Endodermal cell (in vitro differentiated cells): ENCODE results near the gene FARSB. TPM values are rescaled to one million over a fixed set of nuclear protein-coding genes. Genes with fewer than 3 reads are reported as not detected.

Experiments used
- DNase-seq: peaks from one replicate; pipeline ENCODE4 v3.0.0-alpha.2; 2017
- H3K27ac ChIP-seq: 2 replicates; pipeline ENCODE4 v1.5.1; 2013; ENCODE audit warnings: mild to moderate bottlenecking, low read depth, low read length, moderate library complexity
- H3K27me3 ChIP-seq: 2 replicates; pipeline ENCODE4 v1.6.1; 2013; ENCODE audit warnings: mild to moderate bottlenecking, low read length, moderate library complexity; ENCODE audit not compliant: insufficient read depth, control insufficient read depth, poor library complexity, severe bottlenecking
- H3K36me3 ChIP-seq: 2 replicates; pipeline ENCODE4 v1.7.0; 2013; ENCODE audit warnings: mild to moderate bottlenecking, low read length, moderate library complexity; ENCODE audit not compliant: control insufficient read depth, insufficient read depth
- H3K4me1 ChIP-seq: one replicate; pipeline ENCODE4 v1.7.0; 2013; ENCODE audit warnings: low read length; ENCODE audit not compliant: control insufficient read depth, insufficient read depth
- H3K4me3 ChIP-seq: 2 replicates; pipeline ENCODE4 v1.5.1; 2013; ENCODE audit warnings: mild to moderate bottlenecking, low read length, moderate library complexity
- H3K9ac ChIP-seq: 2 replicates; pipeline ENCODE4 v1.6.1; 2013; ENCODE audit warnings: mild to moderate bottlenecking, low read length, moderate library complexity; ENCODE audit not compliant: poor library complexity, severe bottlenecking; ENCODE audit errors: extremely low read depth
- H3K9me3 ChIP-seq: 2 replicates; pipeline ENCODE4 v1.6.1; 2013; ENCODE audit warnings: mild to moderate bottlenecking, low read length, moderate library complexity; ENCODE audit not compliant: control insufficient read depth
- H3K27ac Mint-ChIP-seq: 2 replicates; pipeline ENCODE4 v1.8.0; 2020; ENCODE audit warnings: mixed read lengths
- H3K27me3 Mint-ChIP-seq: 2 replicates; pipeline ENCODE4 v1.8.0; 2021; ENCODE audit warnings: mild to moderate bottlenecking, mixed read lengths; ENCODE audit not compliant: insufficient read depth
- H3K36me3 Mint-ChIP-seq: 2 replicates; pipeline ENCODE4 v1.8.0; 2020; ENCODE audit warnings: low read depth, mixed read lengths
- H3K4me1 Mint-ChIP-seq: 2 replicates; pipeline ENCODE4 v1.8.0; 2020; ENCODE audit warnings: mixed read lengths
- H3K4me3 Mint-ChIP-seq: 2 replicates; pipeline ENCODE4 v1.8.0; 2020; ENCODE audit warnings: mild to moderate bottlenecking, moderate library complexity, mixed read lengths
- H3K9me3 Mint-ChIP-seq: 2 replicates; pipeline ENCODE4 v1.8.0; 2020; ENCODE audit warnings: mild to moderate bottlenecking, mixed read lengths
- WGBS, 2 experiments: methylation state at CpG; one replicate each; pipeline versions ENCODE4 v1.1.5 to v1.1.7; 2013; ENCODE audit warnings: missing lambda C conversion rate in 2 of 2, mixed read lengths in 1 of 2; ENCODE audit not compliant: insufficient coverage in 1 of 2, insufficient read length in 1 of 2; 5-methylcytosine and 5-hydroxymethylcytosine counted together
- total RNA-seq, 2 donors: library from RNA; stranded (reverse); fragmentation: NEBNext Ultra II Directional in 1 of 2; extraction: Animal tissue kit (Norgen Biotek cat#: 25700) in 1 of 2; gene quantifications; 2 replicates in 1 of 2; 3 replicates in 1 of 2; pipeline ENCODE4 v1.2.1, GENCODE V29; 2021
- TF ChIP-seq, protein P1 (sequence below): fragments of 200-600 bp; sonication (generic); conservative IDR thresholded peaks from 2 replicates; pipeline ENCODE4 v1.5.0; 2021; ENCODE audit warnings: antibody characterized with exemption, mild to moderate bottlenecking

The FARSB gene
- total RNA-seq, 2 donors from 2014 or later: 15.9 to 18.3 TPM

DNA sequence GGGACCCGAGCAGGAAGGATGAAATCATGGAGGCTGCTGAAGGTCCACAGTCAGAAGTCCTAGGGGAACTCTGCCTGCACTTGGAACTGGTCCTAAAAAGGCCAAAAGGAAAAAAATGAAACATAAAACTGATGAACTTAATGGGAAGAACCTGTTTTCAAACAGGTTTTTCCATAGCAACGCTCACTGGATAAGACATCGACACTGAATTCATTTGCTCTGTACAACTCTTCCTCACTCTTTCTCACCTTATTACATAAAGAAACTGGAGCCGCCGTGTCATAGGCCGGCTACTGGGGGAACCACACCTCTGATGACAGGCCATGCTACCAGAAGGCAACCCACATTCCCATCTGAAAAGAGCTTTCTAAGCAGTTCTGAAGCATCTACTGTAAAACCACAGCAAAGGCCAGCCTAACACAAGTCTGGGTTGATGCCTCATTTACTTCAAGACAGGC, 83.6 kb downstream of the FARSB start:
- Histone ChIP-seq H3K9me3 (no peaks in the 10 kb centered on the region), H3K27ac (no peak overlapping the region), H3K4me1 (no peaks in the 10 kb centered on the region)

DNA sequence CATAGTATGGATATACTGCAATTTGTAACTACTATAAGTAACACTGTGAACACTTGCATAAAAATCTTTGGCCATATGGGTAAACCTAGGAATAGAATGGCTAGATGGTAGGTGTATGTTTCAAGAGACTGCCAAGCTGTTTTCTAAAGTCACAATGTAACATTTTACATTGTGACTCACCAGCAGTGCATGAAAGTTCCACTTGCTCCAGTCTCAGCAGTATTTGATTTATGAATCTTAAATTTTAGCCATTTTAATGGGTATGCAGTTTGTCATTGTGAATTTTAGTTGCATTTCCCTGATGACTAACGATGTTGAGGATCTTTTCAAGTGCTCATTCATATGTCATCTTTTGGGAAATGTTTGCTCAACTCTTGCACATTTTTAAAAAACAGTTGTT, 86.1 kb downstream of the FARSB start:
- H3K36me3 ChIP-seq: peaks cover 3% of the 10 kb centered on the region
- WGBS, 2 experiments: 93% methylated on average over 1 of the region's 1 CpG; no CpG with 5 or more reads in 1 of the 2 experiments
- no peaks in the 10 kb centered on the region for H3K4me1 ChIP-seq
- H3K36me3 Mint-ChIP-seq: peaks cover 9% of the 10 kb centered on the region
- no peaks in the 10 kb centered on the region for H3K27me3 ChIP-seq
- no peaks in the 10 kb centered on the region for H3K27me3 Mint-ChIP-seq
- no peak overlapping the region for H3K4me3 ChIP-seq
- no peaks in the 10 kb centered on the region for H3K9me3 Mint-ChIP-seq
- DNase-seq: no peak
- no peak overlapping the region for H3K27ac ChIP-seq
- no peaks in the 10 kb centered on the region for H3K4me1 Mint-ChIP-seq
- H3K9me3 ChIP-seq: no peaks in the 10 kb centered on the region
- H3K4me3 Mint-ChIP-seq: no peak overlapping the region
- TF ChIP-seq, protein P1, sequence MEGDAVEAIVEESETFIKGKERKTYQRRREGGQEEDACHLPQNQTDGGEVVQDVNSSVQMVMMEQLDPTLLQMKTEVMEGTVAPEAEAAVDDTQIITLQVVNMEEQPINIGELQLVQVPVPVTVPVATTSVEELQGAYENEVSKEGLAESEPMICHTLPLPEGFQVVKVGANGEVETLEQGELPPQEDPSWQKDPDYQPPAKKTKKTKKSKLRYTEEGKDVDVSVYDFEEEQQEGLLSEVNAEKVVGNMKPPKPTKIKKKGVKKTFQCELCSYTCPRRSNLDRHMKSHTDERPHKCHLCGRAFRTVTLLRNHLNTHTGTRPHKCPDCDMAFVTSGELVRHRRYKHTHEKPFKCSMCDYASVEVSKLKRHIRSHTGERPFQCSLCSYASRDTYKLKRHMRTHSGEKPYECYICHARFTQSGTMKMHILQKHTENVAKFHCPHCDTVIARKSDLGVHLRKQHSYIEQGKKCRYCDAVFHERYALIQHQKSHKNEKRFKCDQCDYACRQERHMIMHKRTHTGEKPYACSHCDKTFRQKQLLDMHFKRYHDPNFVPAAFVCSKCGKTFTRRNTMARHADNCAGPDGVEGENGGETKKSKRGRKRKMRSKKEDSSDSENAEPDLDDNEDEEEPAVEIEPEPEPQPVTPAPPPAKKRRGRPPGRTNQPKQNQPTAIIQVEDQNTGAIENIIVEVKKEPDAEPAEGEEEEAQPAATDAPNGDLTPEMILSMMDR: no peak
- H3K9ac ChIP-seq: no peak overlapping the region
- H3K27ac Mint-ChIP-seq: no peak overlapping the region

More for the DNA sequence above, 83.6 kb downstream of the FARSB start:
- H3K4me3 ChIP-seq: no peak overlapping the region
- Mint-ChIP-seq H3K27ac (no peak overlapping the region), H3K36me3 (peaks cover 9% of the 10 kb centered on the region), H3K27me3 (no peaks in the 10 kb centered on the region), H3K4me1 (no peaks in the 10 kb centered on the region), H3K4me3 (no peak overlapping the region), H3K9me3 (no peaks in the 10 kb centered on the region)
- no peaks in the 10 kb centered on the region for H3K36me3 ChIP-seq
- no peaks in the 10 kb centered on the region for H3K27me3 ChIP-seq
- no peak for DNase-seq
- WGBS, 2 experiments: 83 to 96% methylated on average over 1 to 6 of the region's 6 CpGs
- H3K9ac ChIP-seq: no peak overlapping the region
- TF ChIP-seq, protein P1: no peak

DNA sequence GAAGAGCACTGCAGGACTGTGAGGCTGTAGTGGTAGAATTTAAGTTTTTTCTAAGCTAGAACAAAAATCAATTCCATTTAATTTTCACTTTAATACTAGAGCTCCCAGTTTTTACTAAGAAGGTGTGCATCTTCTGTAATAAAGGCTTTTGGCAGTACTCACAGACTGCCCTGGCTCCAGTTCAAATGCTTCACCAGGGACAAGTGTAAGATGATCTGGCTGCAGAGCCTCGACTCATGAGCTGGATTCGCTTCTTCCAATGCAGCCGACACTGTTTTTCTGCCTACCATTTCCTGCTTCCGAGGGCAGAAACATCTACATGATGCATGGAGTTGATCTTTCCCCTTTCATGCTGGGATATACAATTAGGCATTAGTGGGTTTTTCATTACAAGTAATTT, 87.0 kb downstream of the FARSB start:
- DNase-seq: no peak
- Histone ChIP-seq H3K4me3 (no peak overlapping the region), H3K9me3 (no peaks in the 10 kb centered on the region), H3K36me3 (peaks cover 3% of the 10 kb centered on the region), H3K27me3 (no peaks in the 10 kb centered on the region), H3K9ac (no peak overlapping the region), H3K27ac (no peak overlapping the region), H3K4me1 (no peaks in the 10 kb centered on the region)
- TF ChIP-seq, protein P1: no peak
- Mint-ChIP-seq H3K4me3 (no peak overlapping the region), H3K4me1 (no peaks in the 10 kb centered on the region), H3K27ac (no peak overlapping the region), H3K36me3 (peaks cover 9% of the 10 kb centered on the region), H3K27me3 (no peaks in the 10 kb centered on the region), H3K9me3 (no peaks in the 10 kb centered on the region)
- 91 to 92% methylated on average over 4 of the region's 4 CpGs for WGBS, 2 experiments
